Smooth muscle cell (in vitro differentiated cells): ENCODE measurements around the gene TIE1. TPM values are rescaled to one million over a fixed set of nuclear protein-coding genes. Genes with fewer than 3 reads are reported as not detected.
A peak's percentile ranks its signal among the peaks of the same experiment; 100 is the strongest.

ENCODE experiments used
- DNase-seq: peaks from one replicate; lab custom pipeline; 2025; ENCODE audit not compliant: unreplicated experiment; lab: John Stamatoyannopoulos, UW
- H2AFZ ChIP-seq: fragments of 200-600 bp; sonication (generic); 2 replicates; pipeline ENCODE4 v1.6.0; 2016; ENCODE audit warnings: antibody characterized with exemption, low read depth, mild to moderate bottlenecking
- H3F3A ChIP-seq: fragments of 200-600 bp; sonication (generic); 2 replicates; pipeline ENCODE4 v1.6.0; 2017; ENCODE audit warnings: antibody characterized with exemption, low read depth
- H3K27ac ChIP-seq: fragments of 200-600 bp; sonication (generic); 2 replicates; pipeline ENCODE4 v1.5.1; 2016; ENCODE audit warnings: low read depth, mild to moderate bottlenecking
- H3K27me3 ChIP-seq: fragments of 200-600 bp; sonication (generic); 2 replicates; pipeline ENCODE4 v1.6.1; 2016; ENCODE audit warnings: low read depth, mild to moderate bottlenecking
- H3K36me3 ChIP-seq: fragments of 200-600 bp; sonication (generic); 2 replicates; pipeline ENCODE4 v1.5.1; 2016; ENCODE audit warnings: low read depth
- H3K4me1 ChIP-seq: fragments of 200-600 bp; sonication (generic); 2 replicates; pipeline ENCODE4 v1.5.1; 2016; ENCODE audit warnings: low read depth
- H3K4me2 ChIP-seq: fragments of 200-600 bp; sonication (generic); 2 replicates; pipeline ENCODE4 v1.6.0; 2016; ENCODE audit warnings: mild to moderate bottlenecking
- H3K4me3 ChIP-seq: fragments of 200-600 bp; sonication (generic); 2 replicates; pipeline ENCODE4 v1.5.1; 2016; ENCODE audit warnings: mild to moderate bottlenecking
- H3K79me2 ChIP-seq: fragments of 200-600 bp; sonication (generic); 2 replicates; pipeline ENCODE4 v1.6.0; 2016; ENCODE audit warnings: low read depth, mild to moderate bottlenecking
- H3K9ac ChIP-seq: fragments of 200-600 bp; sonication (generic); 2 replicates; pipeline ENCODE4 v1.6.0; 2016; ENCODE audit warnings: low read depth
- H3K9me3 ChIP-seq: fragments of 200-600 bp; sonication (generic); replicated peaks from 2 replicates; pipeline ENCODE4 v1.5.1; 2016; ENCODE audit warnings: low read depth
- H4K20me1 ChIP-seq: fragments of 200-600 bp; sonication (generic); 2 replicates; pipeline ENCODE4 v1.6.0; 2016; ENCODE audit warnings: low read depth
- WGBS: methylation state at CpG from one replicate; pipeline ENCODE4 v1.1.7; 2016; ENCODE audit warnings: low lambda C conversion rate; 5-methylcytosine and 5-hydroxymethylcytosine counted together
- microRNA-seq: library from miRNA; unstranded; fragments of <30 nt; microRNA quantifications from one replicate; pipeline ENCODE4, GENCODE V29; 2016; ENCODE audit warnings: borderline number of aligned reads
- polyA plus RNA-seq: library from polyadenylated mRNA; unstranded; fragments of >200 nt; fragmentation: Nextera tagmentation; extraction: Ambion mirVana; gene quantifications from 2 replicates; pipeline ENCODE4 v1.2.1, GENCODE V29; 2016
- total RNA-seq: library from RNA; depleted of rRNA; stranded (reverse); fragments of >200 nt; gene quantifications from 2 replicates; pipeline ENCODE4 v1.2.3, GENCODE V29; 2014
- TF ChIP-seq, protein P1 (sequence below): fragments of 200-600 bp; sonication (generic); IDR thresholded peaks from 2 replicates; pipeline ENCODE4 v1.5.1; 2017; ENCODE audit warnings: borderline replicate concordance, mild to moderate bottlenecking, antibody characterized with exemption; ENCODE audit not compliant: insufficient read depth, poor library complexity, severe bottlenecking

The TIE1 gene
- total and polyA plus RNA-seq, 2 experiments from 2014 or later = 0.18 to 0.73 TPM

DNA sequence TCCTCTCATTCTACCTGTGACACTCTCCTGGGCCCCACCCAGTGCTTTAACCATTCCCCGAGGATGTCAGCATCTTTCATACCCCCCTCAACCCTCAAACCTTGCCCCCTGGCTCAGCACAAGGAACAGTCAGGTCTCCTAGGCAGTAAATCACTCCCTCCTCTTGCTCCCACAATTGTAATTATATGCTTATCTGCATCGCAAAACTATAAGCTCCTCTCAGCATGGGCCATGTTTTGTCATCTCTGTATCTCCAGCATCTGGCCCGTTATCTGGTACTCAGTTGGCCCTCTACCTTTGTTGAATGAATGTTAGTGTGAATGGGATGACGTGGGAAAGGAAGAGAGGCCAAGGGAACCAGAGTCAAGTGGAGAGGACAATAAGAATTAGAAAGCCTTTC, 69.8 kb downstream of the TIE1 start:
- H3K4me1 ChIP-seq = peaks cover 14% of the 10 kb centered on the region
- TF ChIP-seq, protein P1, sequence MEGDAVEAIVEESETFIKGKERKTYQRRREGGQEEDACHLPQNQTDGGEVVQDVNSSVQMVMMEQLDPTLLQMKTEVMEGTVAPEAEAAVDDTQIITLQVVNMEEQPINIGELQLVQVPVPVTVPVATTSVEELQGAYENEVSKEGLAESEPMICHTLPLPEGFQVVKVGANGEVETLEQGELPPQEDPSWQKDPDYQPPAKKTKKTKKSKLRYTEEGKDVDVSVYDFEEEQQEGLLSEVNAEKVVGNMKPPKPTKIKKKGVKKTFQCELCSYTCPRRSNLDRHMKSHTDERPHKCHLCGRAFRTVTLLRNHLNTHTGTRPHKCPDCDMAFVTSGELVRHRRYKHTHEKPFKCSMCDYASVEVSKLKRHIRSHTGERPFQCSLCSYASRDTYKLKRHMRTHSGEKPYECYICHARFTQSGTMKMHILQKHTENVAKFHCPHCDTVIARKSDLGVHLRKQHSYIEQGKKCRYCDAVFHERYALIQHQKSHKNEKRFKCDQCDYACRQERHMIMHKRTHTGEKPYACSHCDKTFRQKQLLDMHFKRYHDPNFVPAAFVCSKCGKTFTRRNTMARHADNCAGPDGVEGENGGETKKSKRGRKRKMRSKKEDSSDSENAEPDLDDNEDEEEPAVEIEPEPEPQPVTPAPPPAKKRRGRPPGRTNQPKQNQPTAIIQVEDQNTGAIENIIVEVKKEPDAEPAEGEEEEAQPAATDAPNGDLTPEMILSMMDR = no peak

DNA sequence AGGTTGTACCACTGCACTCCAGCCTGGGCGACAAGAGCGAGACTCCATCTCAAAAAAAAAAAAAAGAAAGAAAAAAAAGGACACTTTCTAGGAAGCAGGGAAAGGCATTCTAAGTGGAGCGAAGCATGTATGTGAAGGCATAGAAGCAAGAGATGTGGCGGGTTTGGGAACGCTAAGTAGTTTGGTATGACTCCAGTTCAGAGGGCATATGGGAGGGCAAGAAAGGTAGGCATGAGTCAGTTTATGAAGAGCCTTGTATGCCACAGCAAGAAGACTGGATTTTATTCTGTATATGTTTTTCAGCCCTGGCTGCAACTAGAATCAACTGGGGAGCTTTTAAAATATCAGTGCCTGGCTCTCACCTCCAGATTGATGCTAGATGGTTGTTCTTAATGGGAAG, 71.4 kb downstream of the TIE1 start:
- H3K4me2 ChIP-seq = no peak overlapping the region
- H2AFZ ChIP-seq = no peak overlapping the region
- H3F3A ChIP-seq = peaks cover 27% of the 10 kb centered on the region
- no peaks in the 10 kb centered on the region for H3K9me3 ChIP-seq
- H3K4me3 ChIP-seq = no peak overlapping the region
- no peak for DNase-seq
- H4K20me1 ChIP-seq = no peaks in the 10 kb centered on the region
- peaks cover 14% of the 10 kb centered on the region for H3K79me2 ChIP-seq
- TF ChIP-seq, protein P1 = no peak
- 96% methylated on average over 5 of the region's 5 CpGs for WGBS
- no peak overlapping the region for H3K9ac ChIP-seq
- peak overlapping the region; percentile 50 for H3K27ac ChIP-seq
- H3K4me1 ChIP-seq = peaks cover under 1% of the 10 kb centered on the region
- no peaks in the 10 kb centered on the region for H3K36me3 ChIP-seq
- no peaks in the 10 kb centered on the region for H3K27me3 ChIP-seq

More for the DNA sequence above, 69.8 kb downstream of the TIE1 start:
- Histone ChIP-seq H3K27ac (no peak overlapping the region), H4K20me1 (peaks cover 14% of the 10 kb centered on the region), H3K79me2 (peaks cover 26% of the 10 kb centered on the region), H3K27me3 (no peaks in the 10 kb centered on the region), H3F3A (peaks cover 34% of the 10 kb centered on the region), H3K36me3 (no peaks in the 10 kb centered on the region), H3K4me3 (no peak overlapping the region), H3K4me2 (no peak overlapping the region), H2AFZ (no peak overlapping the region), H3K9ac (no peak overlapping the region), H3K9me3 (no peaks in the 10 kb centered on the region)
- 81% methylated on average over 4 of the region's 4 CpGs for WGBS
- DNase-seq = no peak

Small RNAs within 50 kb of the gene (microRNA-seq; reads per million reads assigned to microRNA genes)
- 5.8 reads per million, percentile 2 among the genes with 10 or more reads in this experiment for gene MIR6734

Other genes with a start within 250 kb of the TIE1 start
- gene EBNA1BP2, start 128.7 kb upstream of the TIE1 start, total RNA-seq = 51.8 and 52.0 TPM in 2 replicates
- 85.9 and 102 TPM in 2 replicates for gene EBNA1BP2, start 128.7 kb upstream of the TIE1 start, polyA plus RNA-seq
- gene CFAP57, start 128.7 kb upstream of the TIE1 start, total RNA-seq = 0.13 TPM in 1 of 2 replicates, not detected in the other
- 0.22 and 0.79 TPM in 2 replicates for gene CFAP57, start 128.7 kb upstream of the TIE1 start, polyA plus RNA-seq
- gene TMEM125, start 31.0 kb upstream of the TIE1 start, total RNA-seq = 2.8 and 4.2 TPM in 2 replicates
- 1.4 and 3.3 TPM in 2 replicates for gene TMEM125, start 31.0 kb upstream of the TIE1 start, polyA plus RNA-seq
- gene C1orf210, start 15.4 kb upstream of the TIE1 start, total RNA-seq = 0.81 and 1.2 TPM in 2 replicates
- 0.72 and 4.1 TPM in 2 replicates for gene C1orf210, start 15.4 kb upstream of the TIE1 start, polyA plus RNA-seq
- not detected in 2 replicates for gene MPL, start 36.8 kb downstream of the TIE1 start, total RNA-seq
- gene MPL, start 36.8 kb downstream of the TIE1 start, polyA plus RNA-seq = not detected in 2 replicates
- 7.8 and 17.4 TPM in 2 replicates for gene CDC20, start 58.0 kb downstream of the TIE1 start, total RNA-seq
- gene CDC20, start 58.0 kb downstream of the TIE1 start, polyA plus RNA-seq = 17.2 and 18.7 TPM in 2 replicates
- gene ELOVL1, start 67.0 kb downstream of the TIE1 start, total RNA-seq = 57.0 and 109 TPM in 2 replicates
- 101 and 104 TPM in 2 replicates for gene ELOVL1, start 67.0 kb downstream of the TIE1 start, polyA plus RNA-seq
- gene MED8, start 88.8 kb downstream of the TIE1 start, total RNA-seq = 61.4 and 75.2 TPM in 2 replicates
- 76.3 and 77.4 TPM in 2 replicates for gene MED8, start 88.8 kb downstream of the TIE1 start, polyA plus RNA-seq
- gene SZT2, start 88.9 kb downstream of the TIE1 start, total RNA-seq = 12.3 and 20.8 TPM in 2 replicates
- gene SZT2, start 88.9 kb downstream of the TIE1 start, polyA plus RNA-seq = 9.0 and 13.6 TPM in 2 replicates
- 13.8 and 19.8 TPM in 2 replicates for gene HYI, start 152.9 kb downstream of the TIE1 start, total RNA-seq
- 15.4 and 19.5 TPM in 2 replicates for gene HYI, start 152.9 kb downstream of the TIE1 start, polyA plus RNA-seq
- gene PTPRF, start 229.9 kb downstream of the TIE1 start, total RNA-seq = 51.5 and 71.0 TPM in 2 replicates
- 39.9 and 69.9 TPM in 2 replicates for gene PTPRF, start 229.9 kb downstream of the TIE1 start, polyA plus RNA-seq